Jurkat, Clone E6-1 (cell line): ENCODE data around the gene CCDC197.

Experiments
- DNase-seq: peaks from one replicate; pipeline ENCODE4 v3.0.0-alpha.2; 2011; ENCODE audit warnings: low read depth, low spot score
- H3K4me3 ChIP-seq: 2 replicates; pipeline ENCODE4 v1.5.1; 2011; ENCODE audit warnings: mild to moderate bottlenecking, low read length, control low read depth, moderate library complexity

CCDC197 gene

GRCh38 chr14:94018308-94018707 is 21.2 kb downstream of the CCDC197 start:
- no peak for DNase-seq

GRCh38 chr14:94019329-94019728 is 22.2 kb downstream of the CCDC197 start:
- no peak overlapping the region for H3K4me3 ChIP-seq
- no peak for DNase-seq

More at GRCh38 chr14:94018308-94018707, 21.2 kb downstream of the CCDC197 start:
- no peak overlapping the region for H3K4me3 ChIP-seq

GRCh38 chr14:94020267-94020666 is 23.2 kb downstream of the CCDC197 start:
- no peak for DNase-seq
- no peak overlapping the region for H3K4me3 ChIP-seq

- no peak overlapping the region for H3K4me3 ChIP-seq
- DNase-seq, result no peak
These were observed 23.9 kb downstream of the CCDC197 start for GRCh38 chr14:94021001-94021400.

GRCh38 chr14:94021416-94022157 is 24.5 kb downstream of the CCDC197 start:
- DNase-seq, result no peak
- H3K4me3 ChIP-seq, result no peak overlapping the region

GRCh38 chr14:94022532-94023411 is 25.7 kb downstream of the CCDC197 start:
- H3K4me3 ChIP-seq, result no peak overlapping the region
- no peak for DNase-seq

- H3K4me3 ChIP-seq, result no peak overlapping the region
- no peak for DNase-seq
These were observed 27.4 kb downstream of the CCDC197 start for GRCh38 chr14:94024549-94024948.

- H3K4me3 ChIP-seq, result peak overlapping the region; percentile 33
- DNase-seq, result no peak
These were observed 28.6 kb downstream of the CCDC197 start for GRCh38 chr14:94025720-94026119.

- H3K4me3 ChIP-seq, result peak within 1 kb of the TSS; percentile 50
- peak; percentile 98 for DNase-seq
These were observed 29.2 kb downstream of the CCDC197 start, which contains the start of gene OTUB2 for GRCh38 chr14:94026173-94026888. Gene OTUB2 (plus strand): TSS chr14:94026340. CDS start chr14:94026538, 198 bp downstream.

GRCh38 chr14:94026889-94027469 is 29.9 kb downstream of the CCDC197 start:
- H3K4me3 ChIP-seq, result peak overlapping the region; percentile 50

GRCh38 chr14:94027566-94028449 is 30.7 kb downstream of the CCDC197 start:
- DNase-seq, result no peak
- H3K4me3 ChIP-seq, result no peak overlapping the region

More at GRCh38 chr14:94026889-94027469, 29.9 kb downstream of the CCDC197 start:
- no peak for DNase-seq

GRCh38 chr14:94028450-94028826 is 31.3 kb downstream of the CCDC197 start:
- H3K4me3 ChIP-seq, result no peak overlapping the region
- peak; percentile 38 for DNase-seq

- H3K4me3 ChIP-seq, result no peak overlapping the region
- DNase-seq, result no peak
These were observed 32.2 kb downstream of the CCDC197 start for GRCh38 chr14:94029265-94029664.

- DNase-seq, result no peak
- no peak overlapping the region for H3K4me3 ChIP-seq
These were observed 32.6 kb downstream of the CCDC197 start for GRCh38 chr14:94029671-94030203.

GRCh38 chr14:94030571-94030970 is 33.5 kb downstream of the CCDC197 start:
- DNase-seq, result no peak
- no peak overlapping the region for H3K4me3 ChIP-seq

- no peak overlapping the region for H3K4me3 ChIP-seq
- no peak for DNase-seq
These were observed 34.2 kb downstream of the CCDC197 start for GRCh38 chr14:94031161-94031882.

- no peak for DNase-seq
- no peak overlapping the region for H3K4me3 ChIP-seq
These were observed 34.8 kb downstream of the CCDC197 start for GRCh38 chr14:94031883-94032279.
